Ascending aorta (tissue), 2 donors: ENCODE data around the gene PLEKHH1. TPM values are rescaled to one million over a fixed set of nuclear protein-coding genes. Genes with fewer than 3 reads are reported as not detected.

Experiments
- DNase-seq, 2 donors: peaks; one replicate each; pipeline ENCODE4 v3.0.0-alpha.2; 2019; ENCODE audit warnings: low spot score in 2 of 2
- H3K27ac ChIP-seq, 2 donors: fragments of 200-600 bp; sonication (generic); one replicate each; pipeline ENCODE4 v1.5.1; 2016 to 2017; ENCODE audit warnings: mild to moderate bottlenecking in 1 of 2
- H3K27me3 ChIP-seq: fragments of 200-600 bp; sonication (generic); one replicate; pipeline ENCODE4 v1.5.1; 2017
- H3K36me3 ChIP-seq, 2 donors: fragments of 200-600 bp; sonication (generic); one replicate each; pipeline ENCODE4 v1.5.1; 2016
- H3K4me1 ChIP-seq, 2 donors: fragments of 200-600 bp; sonication (generic); one replicate each; pipeline ENCODE4 v1.5.1; 2016 to 2017; ENCODE audit warnings: mild to moderate bottlenecking in 1 of 2
- H3K4me3 ChIP-seq, 2 donors: fragments of 200-600 bp; sonication (generic); one replicate each; pipeline ENCODE4 v1.5.1; 2016 to 2017; ENCODE audit warnings: mild to moderate bottlenecking in 1 of 2
- H3K9me3 ChIP-seq, 2 donors: fragments of 200-600 bp; sonication (generic); one replicate each; pipeline ENCODE4 v1.5.1; 2016
- CTCF ChIP-seq, 3 experiments: fragments of 200-600 bp in 2 of 3; fragments of 450-650 bp in 1 of 3; sonication (generic) in 2 of 3; IDR thresholded peaks; one replicate each; pipeline ENCODE4 v1.5.1; 2016 to 2019; ENCODE audit warnings: antibody characterized with exemption in 3 of 3, mild to moderate bottlenecking in 1 of 3, moderate library complexity in 1 of 3
- intact Hi-C: fragments of 100-400 bp; cut with DNase I; formaldehyde crosslinking; loops from one replicate; pipeline ENCODE4 v1.15.1; 2023
- total RNA-seq: library from RNA; depleted of rRNA; stranded (reverse); fragments of >200 nt; gene quantifications from one replicate; pipeline ENCODE4 v1.1.0, GENCODE V29; 2016

PLEKHH1 gene
- total RNA-seq, 1 donor from 2014 or later: 15.0 TPM

DNA sequence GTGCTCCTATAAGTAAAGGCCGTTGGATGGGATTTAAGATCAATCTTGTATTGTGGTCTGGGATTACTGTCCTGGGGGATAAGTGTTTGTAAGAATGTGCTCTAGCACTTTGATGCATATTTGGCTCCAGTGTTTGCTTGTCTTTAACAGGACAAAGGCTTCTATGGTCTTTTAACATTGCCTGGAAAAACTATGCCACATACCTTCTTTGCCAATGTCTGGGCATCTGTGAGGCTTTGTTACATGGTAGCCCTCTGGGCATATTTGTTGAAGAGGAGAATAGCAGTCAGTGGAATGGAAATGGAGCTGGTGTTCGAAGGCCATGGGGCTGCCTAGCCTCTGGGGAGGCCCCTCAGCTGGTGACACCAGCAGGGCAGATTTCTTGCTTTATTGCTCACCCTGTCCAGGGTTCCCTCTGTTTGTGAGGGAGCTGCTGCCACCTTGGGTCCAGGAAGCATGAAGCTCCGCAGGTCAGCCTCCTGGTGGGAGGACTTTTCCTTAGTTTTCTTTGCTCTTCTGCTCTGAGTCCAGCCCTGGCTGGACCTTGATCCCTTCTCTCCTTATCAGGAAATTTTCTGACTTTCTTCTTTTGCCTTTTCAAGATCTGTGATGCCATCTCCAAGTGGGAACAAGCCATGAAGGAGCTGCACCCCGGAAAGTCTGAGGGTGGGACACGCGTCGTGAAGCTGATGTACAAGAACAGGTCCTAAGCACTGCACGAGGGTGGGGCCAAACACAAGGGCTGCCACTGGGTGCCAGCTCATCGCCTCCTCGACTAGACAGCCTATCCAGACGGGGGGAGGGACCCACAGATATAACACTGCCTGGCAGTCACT, 47.5 kb downstream of the PLEKHH1 start:
- Histone ChIP-seq H3K27me3 (no peaks in the 10 kb centered on the region), H3K36me3 (no peaks in the 10 kb centered on the region), H3K4me1 (no peaks in the 10 kb centered on the region), H3K4me3 (no peak overlapping the region), H3K27ac (no peak overlapping the region), H3K9me3 (no peaks in the 10 kb centered on the region)
- intact Hi-C loops: no loop called here
- no peak for TF ChIP-seq CTCF (IDR thresholded peaks at IDR 0.05)
- DNase-seq: peak in 1 of 2 donors; percentile 53

GRCh38 chr14:67581643-67582042, 48.6 kb downstream of the PLEKHH1 start:
- DNase-seq: no peak
- Histone ChIP-seq H3K9me3 (no peaks in the 10 kb centered on the region), H3K27ac (no peak overlapping the region), H3K4me3 (no peak overlapping the region), H3K27me3 (no peaks in the 10 kb centered on the region), H3K4me1 (no peaks in the 10 kb centered on the region), H3K36me3 (no peaks in the 10 kb centered on the region)
- intact Hi-C loops: no loop called here
- no peak for TF ChIP-seq CTCF (IDR thresholded peaks at IDR 0.05)

DNA sequence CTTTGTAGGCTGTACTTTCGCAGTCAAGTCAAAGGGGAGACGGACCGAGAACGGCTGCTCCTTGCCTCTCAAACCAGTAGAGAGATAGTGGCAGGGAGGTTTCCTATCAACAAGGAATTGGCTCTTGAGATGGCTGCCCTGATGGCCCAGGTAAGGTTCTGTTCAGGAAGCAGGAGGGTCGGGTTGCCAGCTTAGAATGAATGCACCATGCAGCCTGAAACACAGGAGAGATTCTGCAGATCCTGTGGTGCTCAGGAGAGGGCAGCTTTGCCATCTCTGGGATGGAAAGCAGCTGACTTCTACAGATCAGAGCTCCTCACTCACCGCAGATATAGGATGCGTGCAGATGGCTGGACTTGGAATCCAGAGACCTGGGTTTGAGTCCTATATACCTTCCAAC, 49.0 kb downstream of the PLEKHH1 start:
- Histone ChIP-seq H3K4me1 (no peaks in the 10 kb centered on the region), H3K4me3 (no peak overlapping the region), H3K27ac (no peak overlapping the region), H3K9me3 (no peaks in the 10 kb centered on the region), H3K27me3 (no peaks in the 10 kb centered on the region), H3K36me3 (no peaks in the 10 kb centered on the region)
- TF ChIP-seq CTCF (IDR thresholded peaks at IDR 0.05): no peak
- intact Hi-C loops: no loop called here
- DNase-seq: no peak

DNA sequence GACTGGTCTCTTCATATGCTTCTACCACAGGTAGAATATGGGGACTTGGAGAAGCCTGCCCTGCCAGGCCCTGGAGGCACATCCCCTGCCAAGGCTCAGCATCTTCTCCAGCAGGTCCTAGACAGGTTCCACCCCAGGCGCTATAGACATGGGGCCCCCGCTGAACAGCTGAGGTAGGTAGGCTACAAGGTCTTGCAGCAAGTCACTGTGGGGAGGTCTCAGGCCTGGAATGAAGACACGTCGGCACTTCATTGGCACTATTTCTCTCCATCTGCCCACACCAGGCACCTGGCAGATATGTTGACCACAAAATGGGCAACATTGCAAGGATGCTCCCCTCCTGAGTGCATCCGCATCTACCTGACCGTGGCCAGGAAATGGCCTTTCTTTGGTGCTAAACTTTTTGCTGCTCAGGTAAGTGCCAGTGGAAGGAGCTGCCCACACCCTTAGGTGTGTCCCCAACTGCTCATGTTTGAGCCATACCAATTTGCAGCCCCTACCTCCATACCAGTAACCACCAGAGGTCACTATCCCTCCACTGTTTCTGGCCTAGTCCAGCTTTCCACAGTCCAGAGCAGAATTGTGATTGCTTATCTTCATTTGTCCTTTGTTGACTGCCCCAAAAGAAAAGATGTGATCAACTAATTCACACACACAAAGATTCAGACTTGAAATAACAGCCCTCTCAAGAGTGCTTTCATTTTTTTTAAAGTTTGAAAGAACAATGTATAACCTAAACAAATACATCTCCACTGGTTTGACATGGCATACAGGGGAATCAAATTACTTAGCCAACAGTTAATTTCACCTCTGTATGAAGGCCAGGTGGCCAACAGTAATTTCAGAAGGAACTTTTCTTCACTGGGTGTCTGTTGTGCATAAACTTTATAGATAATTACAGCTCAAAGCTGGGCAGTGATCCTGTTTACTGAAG, 50.9 kb downstream of the PLEKHH1 start:
- no peaks in the 10 kb centered on the region for H3K9me3 ChIP-seq
- DNase-seq: peak in 1 of 2 donors; percentile 59
- intact Hi-C loops: loop anchor here (1.0 kb wide), 1 partner anchor 120 kb away; no protein-coding TSS in a partner anchor
- H3K27me3 ChIP-seq: no peaks in the 10 kb centered on the region
- H3K4me1 ChIP-seq: no peaks in the 10 kb centered on the region
- no peak overlapping the region for H3K4me3 ChIP-seq
- peak; percentile 14 to 44 (median 33) for TF ChIP-seq CTCF (IDR thresholded peaks at IDR 0.05)
- H3K27ac ChIP-seq: no peak overlapping the region
- peaks cover 7 to 11% of the 10 kb centered on the region in 2 donors for H3K36me3 ChIP-seq

DNA sequence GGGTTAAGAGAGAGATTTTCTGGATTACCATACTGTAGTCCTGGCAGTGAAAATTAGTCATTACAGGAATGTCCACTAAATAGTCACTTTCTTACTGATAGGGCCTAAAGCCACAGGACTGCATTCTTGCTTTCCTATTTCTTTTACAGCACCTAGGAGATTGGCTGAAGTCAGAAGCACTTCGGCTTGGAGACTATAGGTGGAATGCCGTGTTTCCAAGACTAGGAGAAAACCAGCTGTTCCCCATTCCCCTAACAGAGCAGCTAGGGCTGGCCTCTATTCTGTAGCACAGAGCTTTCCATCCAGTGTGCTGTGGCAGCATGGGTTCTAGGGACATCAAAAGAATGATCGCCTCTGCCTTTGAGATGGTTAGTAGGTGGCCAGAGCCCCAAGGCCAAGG, 51.9 kb downstream of the PLEKHH1 start:
- H3K9me3 ChIP-seq: no peaks in the 10 kb centered on the region
- TF ChIP-seq CTCF (IDR thresholded peaks at IDR 0.05): no peak
- H3K4me1 ChIP-seq: no peaks in the 10 kb centered on the region
- intact Hi-C loops: loop anchor here (1.0 kb wide), 1 partner anchor 119 kb away; no protein-coding TSS in a partner anchor
- H3K27ac ChIP-seq: no peak overlapping the region
- DNase-seq: no peak
- no peaks in the 10 kb centered on the region for H3K27me3 ChIP-seq
- peaks cover 14 to 21% of the 10 kb centered on the region in 2 donors for H3K36me3 ChIP-seq
- H3K4me3 ChIP-seq: no peak overlapping the region
